C4-2B (cell line): ENCODE data around the gene IFNG-AS1.

Experiments used
- ZFX ChIP-seq: fragments of 450-650 bp; IDR thresholded peaks from 2 replicates; pipeline ENCODE4 v1.6.1; 2017
- TF ChIP-seq, protein P1 (sequence below): fragments of 450-650 bp; conservative IDR thresholded peaks from 2 replicates; pipeline ENCODE4 v1.5.1; 2017; ENCODE audit warnings: mild to moderate bottlenecking

DNA sequence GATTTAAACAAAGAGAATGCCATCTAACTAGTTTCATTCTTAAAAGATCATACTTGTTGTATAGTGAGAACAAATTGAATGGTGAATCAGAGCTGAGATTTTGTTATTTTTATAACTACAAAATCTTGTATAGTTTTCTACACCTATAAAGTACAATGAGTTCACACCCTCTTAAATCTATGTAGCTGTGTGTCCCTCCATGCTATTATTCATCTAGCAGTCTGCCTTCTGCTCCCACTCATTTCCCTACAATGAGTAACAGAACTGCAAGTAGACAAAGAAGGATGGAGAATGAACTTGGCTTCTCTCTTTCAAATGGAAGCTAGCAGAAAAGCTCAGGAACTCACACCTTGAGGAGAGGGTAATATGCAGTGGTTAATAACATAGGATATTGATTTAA is 7.1 kb downstream of the IFNG-AS1 start:
- TF ChIP-seq, protein P1, sequence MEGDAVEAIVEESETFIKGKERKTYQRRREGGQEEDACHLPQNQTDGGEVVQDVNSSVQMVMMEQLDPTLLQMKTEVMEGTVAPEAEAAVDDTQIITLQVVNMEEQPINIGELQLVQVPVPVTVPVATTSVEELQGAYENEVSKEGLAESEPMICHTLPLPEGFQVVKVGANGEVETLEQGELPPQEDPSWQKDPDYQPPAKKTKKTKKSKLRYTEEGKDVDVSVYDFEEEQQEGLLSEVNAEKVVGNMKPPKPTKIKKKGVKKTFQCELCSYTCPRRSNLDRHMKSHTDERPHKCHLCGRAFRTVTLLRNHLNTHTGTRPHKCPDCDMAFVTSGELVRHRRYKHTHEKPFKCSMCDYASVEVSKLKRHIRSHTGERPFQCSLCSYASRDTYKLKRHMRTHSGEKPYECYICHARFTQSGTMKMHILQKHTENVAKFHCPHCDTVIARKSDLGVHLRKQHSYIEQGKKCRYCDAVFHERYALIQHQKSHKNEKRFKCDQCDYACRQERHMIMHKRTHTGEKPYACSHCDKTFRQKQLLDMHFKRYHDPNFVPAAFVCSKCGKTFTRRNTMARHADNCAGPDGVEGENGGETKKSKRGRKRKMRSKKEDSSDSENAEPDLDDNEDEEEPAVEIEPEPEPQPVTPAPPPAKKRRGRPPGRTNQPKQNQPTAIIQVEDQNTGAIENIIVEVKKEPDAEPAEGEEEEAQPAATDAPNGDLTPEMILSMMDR, result no peak
- no peak for TF ChIP-seq ZFX
